ENCODE measurements around the gene GINS2.

GRCh38 chr16:85698935-85699558 lies 10.3 kb upstream of the GINS2 start:
- no peak for TF ChIP-seq CTCF (conservative IDR thresholded peaks at IDR 0.05; ENCODE audit: low read length)
- no peak for TF ChIP-seq EZH2phosphoT487 (IDR thresholded peaks at IDR 0.05; ENCODE audit: borderline replicate concordance)
